ENCODE data around the gene AUP1.
"Not testable (repeated sequence)": the region's sequence is repeated elsewhere in the genome, so short reads cannot be mapped to it uniquely, and the experiment has no call there.

Gene AUP1

DNA sequence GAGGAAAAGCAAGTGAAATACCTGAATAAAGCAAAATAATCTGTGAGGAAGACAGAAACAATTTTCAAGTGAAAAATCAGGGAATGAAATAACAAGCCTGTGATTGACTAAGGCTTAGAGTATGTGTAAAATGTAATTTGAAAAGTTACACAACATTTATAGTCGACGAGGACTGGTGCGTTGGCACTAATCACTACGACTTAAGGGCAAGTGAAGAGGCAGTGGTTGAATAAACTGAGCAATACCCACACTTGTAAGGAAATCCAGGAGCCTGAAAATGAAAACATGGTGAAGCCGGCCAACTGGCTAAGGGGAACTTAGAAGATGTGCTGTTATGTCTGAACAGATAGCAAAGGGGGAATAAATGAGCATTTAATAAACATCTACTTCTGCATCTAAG is 38.4 kb upstream of the AUP1 start:
- H3K9ac ChIP-seq (ENCODE audit: low read length): no peak overlapping the region
- H3K27me3 ChIP-seq (ENCODE audit: control insufficient read depth in 1 of 2, insufficient read depth in 2 of 2, low read length in 2 of 2): no peaks in the 10 kb centered on the region
- H3K4me1 ChIP-seq (ENCODE audit: insufficient read depth, low read length): no peaks in the 10 kb centered on the region
- H3K9me3 ChIP-seq (ENCODE audit: low read length): no peaks in the 10 kb centered on the region
- no peaks in the 10 kb centered on the region for H3K36me3 ChIP-seq (ENCODE audit: insufficient read depth, low read length)
- no peak overlapping the region for H3K4me3 ChIP-seq (ENCODE audit: low read depth in 1 of 2, low read length in 2 of 2)
- no peak overlapping the region for H3K27ac ChIP-seq (ENCODE audit: low read depth, low read length)

DNA sequence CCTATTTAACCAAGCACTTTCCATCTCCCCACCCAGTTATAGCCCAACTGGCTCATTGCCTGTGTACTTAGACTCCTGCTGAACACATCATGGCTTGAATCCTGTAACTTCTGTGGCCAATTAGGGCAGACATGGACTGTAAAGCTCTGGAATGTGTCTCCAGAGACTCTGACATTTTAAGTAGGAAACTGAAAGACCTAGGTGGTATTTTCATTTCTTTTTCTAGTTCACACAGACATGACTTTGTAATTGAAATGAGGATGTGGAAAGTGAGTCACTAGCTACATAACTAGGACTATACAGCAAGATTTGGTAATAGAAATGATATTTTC is 37.2 kb upstream of the AUP1 start:
- Histone ChIP-seq H3K4me1 (ENCODE audit: insufficient read depth, low read length) (no peaks in the 10 kb centered on the region), H3K9me3 (ENCODE audit: low read length) (no peaks in the 10 kb centered on the region), H3K9ac (ENCODE audit: low read length) (no peak overlapping the region), H3K27me3 (ENCODE audit: control insufficient read depth in 1 of 2, insufficient read depth in 2 of 2, low read length in 2 of 2) (no peaks in the 10 kb centered on the region), H3K27ac (ENCODE audit: low read depth, low read length) (no peak overlapping the region), H3K36me3 (ENCODE audit: insufficient read depth, low read length) (no peaks in the 10 kb centered on the region), H3K4me3 (ENCODE audit: low read depth in 1 of 2, low read length in 2 of 2) (no peak overlapping the region)

DNA sequence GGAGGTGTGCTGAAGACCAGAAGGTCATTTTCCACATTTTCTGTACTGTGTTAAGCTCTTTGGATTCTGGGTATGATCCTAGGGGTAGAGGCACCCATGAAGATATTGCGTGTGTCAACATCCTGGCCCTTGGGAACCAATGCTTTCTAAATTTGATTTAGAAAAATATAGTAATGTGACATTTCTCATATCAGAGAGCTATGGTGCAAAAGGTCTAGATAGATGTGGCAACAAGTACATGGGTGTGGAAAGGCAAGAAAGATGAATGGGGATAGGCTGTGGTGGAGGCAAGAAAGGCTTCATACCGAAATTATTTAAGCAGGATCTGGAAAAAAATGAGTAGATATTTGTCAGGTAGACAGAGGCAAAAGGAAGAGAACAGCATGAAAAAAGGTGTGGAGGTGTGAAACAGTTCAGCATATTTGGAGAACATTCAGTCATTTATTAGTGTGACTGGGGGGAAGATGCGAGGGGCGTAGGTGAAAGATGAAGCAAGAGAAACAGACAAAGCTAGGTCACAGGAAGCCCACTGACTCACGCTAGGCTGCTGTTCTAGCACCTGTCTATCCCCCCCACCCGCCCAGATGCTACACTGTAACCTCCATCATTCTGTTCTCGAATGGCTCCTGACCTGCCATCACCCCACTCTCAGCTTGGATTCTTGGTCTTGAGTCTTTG is 36.7 kb upstream of the AUP1 start:
- Histone ChIP-seq H3K27me3 (ENCODE audit: control insufficient read depth in 1 of 2, insufficient read depth in 2 of 2, low read length in 2 of 2) (no peaks in the 10 kb centered on the region), H3K36me3 (ENCODE audit: insufficient read depth, low read length) (no peaks in the 10 kb centered on the region), H3K4me1 (ENCODE audit: insufficient read depth, low read length) (no peaks in the 10 kb centered on the region), H3K4me3 (ENCODE audit: low read depth in 1 of 2, low read length in 2 of 2) (no peak overlapping the region), H3K27ac (ENCODE audit: low read depth, low read length) (no peak overlapping the region), H3K9ac (ENCODE audit: low read length) (no peak overlapping the region), H3K9me3 (ENCODE audit: low read length) (no peaks in the 10 kb centered on the region)

- Histone ChIP-seq H3K4me1 (ENCODE audit: insufficient read depth, low read length) (no peaks in the 10 kb centered on the region), H3K9me3 (ENCODE audit: low read length) (no peaks in the 10 kb centered on the region), H3K4me3 (ENCODE audit: low read depth in 1 of 2, low read length in 2 of 2) (no peak overlapping the region), H3K27me3 (ENCODE audit: control insufficient read depth in 1 of 2, insufficient read depth in 2 of 2, low read length in 2 of 2) (no peaks in the 10 kb centered on the region), H3K27ac (ENCODE audit: low read depth, low read length) (no peak overlapping the region), H3K36me3 (ENCODE audit: insufficient read depth, low read length) (no peaks in the 10 kb centered on the region), H3K9ac (ENCODE audit: low read length) (no peak overlapping the region)
Observed at GRCh38 chr2:74564222-74564621, 34.7 kb upstream of the AUP1 start.

DNA sequence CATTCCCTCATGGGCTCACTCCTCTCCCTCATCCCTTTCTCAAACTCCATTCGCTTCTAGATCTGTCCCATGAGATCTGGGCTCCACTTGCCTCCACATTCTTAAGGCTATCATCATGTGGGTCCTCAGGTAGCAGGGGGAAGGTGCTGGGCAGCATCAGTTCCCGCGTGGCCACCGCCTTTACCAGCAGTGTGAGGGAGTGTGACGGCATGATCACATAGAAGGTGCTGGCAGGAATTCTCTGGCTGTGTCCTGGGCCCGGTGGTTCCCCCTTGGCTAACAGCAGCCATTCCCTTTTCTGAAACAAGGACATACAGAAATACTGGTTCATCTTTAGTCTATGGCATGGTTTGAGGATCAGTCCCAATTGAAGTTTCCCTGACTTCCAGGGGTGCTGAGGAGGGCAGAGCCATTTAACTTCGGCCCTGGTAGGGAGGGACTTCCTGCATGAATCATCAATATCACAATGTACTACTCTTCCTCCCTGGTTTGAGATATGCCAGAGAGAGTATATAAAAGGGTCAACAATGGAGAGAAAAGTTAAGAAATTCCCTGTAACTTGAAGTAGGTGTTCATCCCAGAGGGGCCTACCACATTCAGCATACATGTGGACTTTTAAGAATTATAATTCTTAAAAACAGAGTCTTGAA is 32.7 kb upstream of the AUP1 start:
- H3K4me1 ChIP-seq (ENCODE audit: insufficient read depth, low read length): no peaks in the 10 kb centered on the region
- H3K27ac ChIP-seq (ENCODE audit: low read depth, low read length): no peak overlapping the region
- H3K27me3 ChIP-seq (ENCODE audit: control insufficient read depth in 1 of 2, insufficient read depth in 2 of 2, low read length in 2 of 2): no peaks in the 10 kb centered on the region
- H3K9me3 ChIP-seq (ENCODE audit: low read length): no peaks in the 10 kb centered on the region
- H3K9ac ChIP-seq (ENCODE audit: low read length): no peak overlapping the region
- H3K36me3 ChIP-seq (ENCODE audit: insufficient read depth, low read length): no peaks in the 10 kb centered on the region
- H3K4me3 ChIP-seq (ENCODE audit: low read depth in 1 of 2, low read length in 2 of 2): no peak overlapping the region

- not testable (repeated sequence) for H3K4me3 ChIP-seq (ENCODE audit: low read depth in 1 of 2, low read length in 2 of 2); H3K27me3 ChIP-seq (ENCODE audit: control insufficient read depth in 1 of 2, insufficient read depth in 2 of 2, low read length in 2 of 2); H3K27ac ChIP-seq (ENCODE audit: low read depth, low read length)
Observed at GRCh38 chr2:74561022-74561421, 31.5 kb upstream of the AUP1 start.

DNA sequence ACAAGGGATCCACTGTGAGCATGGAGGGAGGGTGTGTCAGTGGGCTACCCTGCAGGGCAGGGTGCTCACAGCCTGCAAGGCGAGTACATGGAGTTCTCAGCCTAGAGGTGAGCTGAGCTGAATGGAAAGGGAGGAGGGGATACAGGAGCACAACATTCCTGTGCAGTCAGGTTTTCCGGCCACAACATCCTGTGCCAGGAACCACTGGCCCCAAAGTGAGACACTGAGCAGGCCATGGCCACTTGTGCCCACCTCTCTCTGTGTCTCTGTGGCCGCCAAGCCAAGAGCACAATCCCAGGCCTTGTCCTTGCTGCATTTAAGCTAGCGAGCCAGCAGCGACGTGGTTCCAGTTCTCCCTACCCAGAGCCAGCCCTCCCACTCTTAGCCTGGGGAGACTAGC is 31.1 kb upstream of the AUP1 start:
- H3K4me1 ChIP-seq (ENCODE audit: insufficient read depth, low read length): no peaks in the 10 kb centered on the region
- H3K9me3 ChIP-seq (ENCODE audit: low read length): no peaks in the 10 kb centered on the region
- no peak overlapping the region for H3K27ac ChIP-seq (ENCODE audit: low read depth, low read length)
- H3K4me3 ChIP-seq (ENCODE audit: low read depth in 1 of 2, low read length in 2 of 2): no peak overlapping the region
- no peaks in the 10 kb centered on the region for H3K27me3 ChIP-seq (ENCODE audit: control insufficient read depth in 1 of 2, insufficient read depth in 2 of 2, low read length in 2 of 2)
- no peak overlapping the region for H3K9ac ChIP-seq (ENCODE audit: low read length)
- peaks cover 8% of the 10 kb centered on the region for H3K36me3 ChIP-seq (ENCODE audit: insufficient read depth, low read length)

More at GRCh38 chr2:74561022-74561421, 31.5 kb upstream of the AUP1 start:
- H3K36me3 ChIP-seq (ENCODE audit: insufficient read depth, low read length); H3K9me3 ChIP-seq (ENCODE audit: low read length); H3K4me1 ChIP-seq (ENCODE audit: insufficient read depth, low read length); H3K9ac ChIP-seq (ENCODE audit: low read length): not testable (repeated sequence)

GRCh38 chr2:74559912-74560311 is 30.4 kb upstream of the AUP1 start:
- Histone ChIP-seq H3K27me3 (ENCODE audit: control insufficient read depth in 1 of 2, insufficient read depth in 2 of 2, low read length in 2 of 2) (no peaks in the 10 kb centered on the region), H3K9ac (ENCODE audit: low read length) (no peak overlapping the region), H3K4me1 (ENCODE audit: insufficient read depth, low read length) (no peaks in the 10 kb centered on the region), H3K4me3 (ENCODE audit: low read depth in 1 of 2, low read length in 2 of 2) (no peak overlapping the region), H3K36me3 (ENCODE audit: insufficient read depth, low read length) (peaks cover 8% of the 10 kb centered on the region), H3K27ac (ENCODE audit: low read depth, low read length) (no peak overlapping the region), H3K9me3 (ENCODE audit: low read length) (no peaks in the 10 kb centered on the region)

GRCh38 chr2:74558284-74559230 is 29.1 kb upstream of the AUP1 start:
- H3K27ac ChIP-seq (ENCODE audit: low read depth, low read length): no peak overlapping the region
- no peaks in the 10 kb centered on the region for H3K4me1 ChIP-seq (ENCODE audit: insufficient read depth, low read length)

DNA sequence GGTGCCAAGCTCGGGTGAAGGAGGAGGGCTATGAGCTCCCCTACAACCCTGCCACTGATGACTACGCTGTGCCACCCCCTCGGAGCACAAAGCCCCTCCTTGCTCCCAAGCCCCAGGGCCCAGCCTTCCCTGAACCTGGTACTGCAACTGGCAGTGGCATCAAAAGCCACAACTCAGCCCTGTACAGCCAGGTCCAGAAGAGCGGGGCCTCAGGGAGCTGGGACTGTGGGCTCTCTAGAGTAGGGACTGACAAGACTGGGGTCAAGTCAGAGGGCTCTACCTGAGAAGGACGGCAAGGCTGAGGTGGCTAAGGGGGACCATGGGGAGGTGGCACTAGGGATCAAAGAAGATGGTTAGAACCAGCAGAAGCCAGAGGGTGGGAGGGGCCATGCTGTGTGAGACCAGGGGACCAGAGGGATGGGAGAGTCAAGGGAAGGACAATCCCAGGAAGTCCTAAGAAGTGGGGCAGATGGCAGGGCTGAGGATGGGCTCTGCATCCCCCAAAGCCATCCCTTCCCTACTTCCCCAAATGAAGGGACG is 27.4 kb upstream of the AUP1 start:
- no peak overlapping the region for H3K27ac ChIP-seq (ENCODE audit: low read depth, low read length)
- H3K36me3 ChIP-seq (ENCODE audit: insufficient read depth, low read length): peaks cover 8% of the 10 kb centered on the region
- H3K4me3 ChIP-seq (ENCODE audit: low read depth in 1 of 2, low read length in 2 of 2): no peak overlapping the region
- H3K9me3 ChIP-seq (ENCODE audit: low read length): no peaks in the 10 kb centered on the region
- no peak overlapping the region for H3K9ac ChIP-seq (ENCODE audit: low read length)
- no peaks in the 10 kb centered on the region for H3K27me3 ChIP-seq (ENCODE audit: control insufficient read depth in 1 of 2, insufficient read depth in 2 of 2, low read length in 2 of 2)
- no peaks in the 10 kb centered on the region for H3K4me1 ChIP-seq (ENCODE audit: insufficient read depth, low read length)

More at GRCh38 chr2:74558284-74559230, 29.1 kb upstream of the AUP1 start:
- H3K9me3 ChIP-seq (ENCODE audit: low read length): no peaks in the 10 kb centered on the region
- H3K4me3 ChIP-seq (ENCODE audit: low read depth in 1 of 2, low read length in 2 of 2): no peak overlapping the region
- H3K9ac ChIP-seq (ENCODE audit: low read length): no peak overlapping the region
- H3K36me3 ChIP-seq (ENCODE audit: insufficient read depth, low read length): peaks cover 8% of the 10 kb centered on the region
- no peaks in the 10 kb centered on the region for H3K27me3 ChIP-seq (ENCODE audit: control insufficient read depth in 1 of 2, insufficient read depth in 2 of 2, low read length in 2 of 2)

GRCh38 chr2:74556159-74556558 is 26.7 kb upstream of the AUP1 start:
- no peaks in the 10 kb centered on the region for H3K27me3 ChIP-seq (ENCODE audit: control insufficient read depth in 1 of 2, insufficient read depth in 2 of 2, low read length in 2 of 2)
- no peak overlapping the region for H3K4me3 ChIP-seq (ENCODE audit: low read depth in 1 of 2, low read length in 2 of 2)
- H3K36me3 ChIP-seq (ENCODE audit: insufficient read depth, low read length): peaks cover 8% of the 10 kb centered on the region
- no peak overlapping the region for H3K9ac ChIP-seq (ENCODE audit: low read length)
- no peaks in the 10 kb centered on the region for H3K4me1 ChIP-seq (ENCODE audit: insufficient read depth, low read length)
- H3K9me3 ChIP-seq (ENCODE audit: low read length): no peaks in the 10 kb centered on the region
- H3K27ac ChIP-seq (ENCODE audit: low read depth, low read length): no peak overlapping the region
